GM21786 (cell line): ENCODE results near the gene LRRTM4.

ENCODE experiments used
- ATAC-seq: cut with Tn5 transposase; IDR thresholded peaks from one replicate; pipeline ENCODE4 v1.9.1; 2021; ENCODE audit not compliant: unreplicated experiment

LRRTM4 gene

DNA sequence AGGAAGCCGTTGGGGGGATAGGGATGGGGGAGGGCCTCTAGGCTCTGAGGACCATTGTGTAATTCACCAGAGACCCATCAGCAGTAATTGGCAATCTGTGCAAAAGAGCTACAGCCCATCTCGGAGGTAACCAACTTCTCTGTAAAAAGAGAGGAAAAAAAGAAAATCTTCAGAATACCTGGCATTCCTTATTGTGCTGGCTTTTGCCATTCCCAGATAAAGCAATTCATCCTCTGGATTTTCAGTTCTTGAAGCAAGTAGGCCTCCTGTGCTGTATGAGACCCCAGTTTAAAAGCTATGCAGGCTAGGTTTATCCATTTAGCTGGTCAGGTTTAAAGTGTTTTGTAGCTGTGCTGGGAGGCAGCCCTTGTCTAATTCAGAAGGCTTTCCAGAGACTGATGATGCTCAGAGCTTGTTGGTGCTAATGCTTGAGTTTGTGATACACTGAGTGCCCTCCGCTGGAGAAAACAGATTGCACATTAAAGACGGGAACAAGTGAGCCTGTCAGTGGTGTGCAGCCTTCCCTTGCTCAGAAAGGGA lies at the start of gene LRRTM4:
Gene LRRTM4, minus strand, starts transcription at position 446 of the 540 bp plus-strand sequence.
- no peak for ATAC-seq

DNA sequence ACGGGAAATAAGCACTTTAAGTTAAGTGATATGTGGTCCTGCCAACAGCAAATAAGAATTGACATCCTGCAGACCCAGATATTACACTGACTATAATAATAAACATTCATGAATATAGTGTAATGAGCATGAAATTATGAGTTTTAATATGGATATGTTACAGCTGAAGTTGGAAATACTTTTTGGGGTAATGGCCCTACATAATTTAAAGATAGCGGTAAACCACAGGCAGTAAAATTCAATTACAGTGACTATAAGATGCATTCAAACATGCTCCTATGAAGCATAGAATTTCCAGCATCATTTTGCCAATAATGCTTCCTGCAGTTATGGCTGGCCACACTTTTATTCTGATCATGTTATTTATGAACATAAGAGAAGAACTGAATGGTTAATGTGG lies 49.4 kb upstream of the LRRTM4 start:
- ATAC-seq = no peak

DNA sequence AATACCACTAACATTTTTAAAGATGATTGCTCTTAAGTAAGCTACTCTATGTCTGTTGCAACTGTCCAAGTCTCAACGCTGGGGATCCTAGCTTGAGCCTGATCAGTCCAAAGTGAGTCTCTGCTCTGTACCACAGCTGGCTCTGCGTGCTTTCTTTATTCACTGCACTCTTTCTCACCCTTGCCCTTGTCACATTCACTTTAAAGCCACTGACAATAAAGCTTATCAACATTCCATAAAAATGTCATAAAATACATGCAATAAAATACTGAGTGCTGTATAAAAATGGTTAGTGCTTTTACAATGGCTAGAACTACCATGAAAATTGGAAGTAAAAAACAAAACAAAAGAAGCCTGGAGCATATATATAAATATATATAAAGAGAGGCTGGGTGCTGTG lies 45.5 kb upstream of the LRRTM4 start:
- ATAC-seq = no peak

DNA sequence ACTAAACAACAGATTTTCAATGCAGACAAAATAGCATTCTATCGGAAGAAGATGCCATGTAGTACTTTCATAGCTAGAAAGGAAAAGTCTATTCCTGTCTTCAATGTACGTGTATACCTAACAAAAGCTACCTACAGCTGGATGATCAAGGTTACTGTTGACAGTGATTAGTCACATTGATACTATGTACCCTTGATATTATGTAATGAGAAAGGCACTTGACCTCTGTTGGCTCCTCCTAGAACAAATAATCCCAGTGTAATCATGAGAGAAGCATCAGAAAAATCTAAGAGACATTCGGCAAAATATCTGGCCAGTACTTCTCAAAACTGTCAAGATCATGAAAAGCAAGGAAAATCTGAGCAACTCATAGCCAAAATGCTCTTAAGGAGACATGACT lies 44.4 kb upstream of the LRRTM4 start:
- no peak for ATAC-seq

DNA sequence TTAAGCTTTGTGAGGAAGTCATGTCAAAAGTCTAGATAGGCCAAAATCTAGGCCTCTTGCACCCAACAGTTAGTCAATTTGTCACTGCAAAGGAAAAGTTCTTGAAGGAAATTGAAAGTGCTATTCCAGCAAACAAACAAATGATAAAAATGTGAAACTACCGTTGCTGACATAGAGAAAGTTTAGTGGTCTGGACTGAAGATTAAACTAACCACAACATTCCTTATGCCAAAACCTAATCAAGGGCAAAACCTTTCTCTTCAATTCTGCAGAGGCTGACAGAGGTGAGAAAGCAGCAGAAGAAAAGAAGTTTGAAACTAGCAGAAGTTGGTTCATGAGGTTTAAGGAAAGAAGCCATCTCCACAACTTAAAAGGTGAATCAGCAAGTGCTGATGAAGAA lies 44.0 kb upstream of the LRRTM4 start:
- no peak for ATAC-seq

DNA sequence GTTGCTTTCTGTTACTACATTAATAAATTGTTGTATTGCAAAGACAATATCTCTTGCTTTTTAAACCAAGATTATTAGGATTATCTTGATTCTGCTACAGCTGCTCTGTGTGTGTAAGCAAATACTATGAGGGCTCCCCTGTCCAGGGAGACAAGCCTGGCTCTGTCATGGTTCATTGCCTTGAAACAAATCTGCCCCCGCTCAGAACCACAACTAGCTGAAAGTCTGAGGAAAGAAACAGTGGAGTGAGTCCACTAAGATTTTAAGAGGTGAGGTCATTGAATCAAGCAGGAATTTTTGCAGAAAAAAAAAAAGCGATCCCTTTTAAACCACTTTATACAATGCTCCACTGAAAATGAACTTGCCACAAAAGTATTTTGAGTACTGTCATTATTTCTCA lies 30.8 kb upstream of the LRRTM4 start:
- ATAC-seq = no peak

DNA sequence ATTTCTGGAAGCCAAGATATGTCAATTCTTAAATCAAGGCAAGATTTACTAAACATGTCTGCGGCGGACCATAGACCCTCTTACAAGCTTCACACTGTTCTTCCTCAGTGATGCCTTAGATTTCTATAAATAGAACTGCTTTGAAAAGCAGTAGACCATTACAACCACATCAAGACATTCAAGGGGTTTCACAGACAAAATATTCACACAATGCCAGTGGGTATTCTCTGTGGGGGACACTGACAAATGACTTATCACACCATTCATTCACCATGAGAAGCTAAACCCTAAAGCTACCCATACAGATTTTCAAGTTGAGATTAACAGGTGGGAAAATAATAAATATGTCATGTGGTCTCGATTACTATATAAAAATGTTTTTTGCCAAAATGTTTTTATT lies 15.9 kb upstream of the LRRTM4 start:
- ATAC-seq = no peak

DNA sequence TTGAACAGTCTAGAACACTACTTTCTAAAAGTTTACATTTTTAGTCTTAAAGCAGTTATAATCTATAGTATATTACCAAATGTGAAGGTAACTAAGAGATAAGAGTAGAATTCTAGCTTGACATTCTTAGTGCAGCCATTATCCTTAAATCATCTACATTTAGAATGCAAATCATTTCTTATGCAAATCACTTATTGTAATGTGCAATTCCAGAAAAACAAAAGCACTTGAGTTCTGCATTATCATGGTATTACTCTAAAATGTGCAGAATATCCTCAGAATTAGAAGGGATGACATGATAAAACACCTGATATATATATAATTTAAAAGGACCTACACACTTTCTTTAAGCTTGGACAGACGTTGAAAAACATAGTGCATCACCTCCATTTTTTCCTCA lies 712 bp upstream of the LRRTM4 start:
- no peak for ATAC-seq

DNA sequence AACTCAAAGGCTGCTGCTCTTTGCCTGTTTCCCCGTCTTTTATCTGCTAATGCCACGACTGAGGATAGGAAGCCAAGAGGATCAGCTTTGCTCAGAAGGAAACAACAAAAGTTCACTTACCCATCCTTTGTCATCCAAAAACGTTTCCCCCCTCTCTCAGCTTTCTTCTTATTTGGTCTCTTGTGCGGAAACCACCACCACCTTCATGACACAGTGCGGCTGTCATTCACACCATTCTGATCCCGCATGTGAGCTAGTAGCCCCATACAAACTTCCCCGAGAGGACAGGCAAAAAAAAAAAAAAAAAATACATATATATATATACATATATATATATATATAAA lies 656 bp downstream of the LRRTM4 start:
- ATAC-seq = no peak

DNA sequence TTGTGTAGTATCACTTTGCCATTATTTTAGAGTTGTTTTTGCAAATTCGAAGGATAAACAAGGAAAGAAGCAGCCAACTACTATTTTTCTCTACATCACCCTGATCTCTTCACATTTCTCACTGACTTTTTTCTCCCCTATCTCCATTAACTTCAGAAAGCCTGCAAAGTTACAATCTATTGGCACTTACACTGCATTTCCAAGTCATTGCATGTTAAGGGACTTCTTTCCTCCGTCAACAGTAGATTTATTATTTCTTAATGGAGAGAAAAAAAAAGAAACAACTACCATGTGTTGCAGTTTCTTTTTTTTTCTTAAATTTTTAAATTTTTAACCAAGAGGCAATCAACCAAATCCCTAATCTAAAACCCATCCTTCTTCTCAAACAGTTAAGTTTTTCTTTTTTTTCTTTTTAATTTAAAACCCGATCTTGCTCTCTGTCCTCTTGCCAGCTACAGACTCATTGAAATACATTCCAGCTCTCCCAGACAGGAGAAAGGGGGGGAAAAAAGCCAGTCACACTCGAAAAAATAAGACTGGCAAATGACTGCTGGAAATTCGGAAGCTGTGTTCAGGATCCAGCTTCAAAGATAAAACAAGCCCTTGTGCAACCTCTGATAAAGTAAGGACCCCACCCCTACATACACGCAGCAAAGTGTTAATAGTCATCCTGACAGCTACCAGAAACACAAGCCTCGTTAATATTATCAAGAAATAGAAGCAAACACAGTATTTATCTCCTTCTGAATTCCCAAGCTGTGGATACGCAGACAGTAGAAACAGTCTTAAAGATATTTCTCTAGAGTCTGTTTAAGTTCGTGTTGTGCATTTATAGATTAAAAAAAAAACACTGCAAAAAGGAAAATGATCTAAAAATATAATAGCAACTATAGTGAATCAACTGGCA lies 1.3 kb downstream of the LRRTM4 start:
- no peak for ATAC-seq

DNA sequence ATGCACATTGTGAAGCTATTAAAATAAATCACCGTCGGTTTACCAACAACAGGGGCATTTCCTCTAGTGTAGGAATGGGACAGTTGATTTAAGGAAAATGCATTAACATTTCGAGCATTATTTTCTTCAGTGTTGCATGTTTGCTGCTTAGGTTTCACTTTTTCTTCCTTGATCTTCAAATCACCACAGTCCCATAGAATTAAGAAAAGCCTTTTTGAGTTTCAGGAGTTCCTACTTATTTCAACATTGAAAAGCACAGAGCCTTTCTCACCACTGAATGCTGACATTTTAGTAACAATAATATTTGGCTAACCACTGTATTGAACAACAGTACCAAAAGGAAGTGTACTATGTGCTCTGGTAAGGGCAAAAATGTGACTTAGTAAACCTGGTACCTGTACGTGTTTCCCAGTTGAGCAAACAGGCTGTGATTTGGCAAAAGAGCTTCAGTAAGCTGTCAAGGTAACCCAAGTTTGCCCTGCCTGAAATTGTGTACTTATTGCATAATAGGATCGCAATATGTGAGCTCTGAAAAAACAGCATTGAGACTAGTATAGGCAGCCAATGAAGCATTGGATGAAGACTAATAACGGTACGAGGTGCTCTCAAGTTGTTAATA lies 2.2 kb downstream of the LRRTM4 start:
- ATAC-seq = no peak

DNA sequence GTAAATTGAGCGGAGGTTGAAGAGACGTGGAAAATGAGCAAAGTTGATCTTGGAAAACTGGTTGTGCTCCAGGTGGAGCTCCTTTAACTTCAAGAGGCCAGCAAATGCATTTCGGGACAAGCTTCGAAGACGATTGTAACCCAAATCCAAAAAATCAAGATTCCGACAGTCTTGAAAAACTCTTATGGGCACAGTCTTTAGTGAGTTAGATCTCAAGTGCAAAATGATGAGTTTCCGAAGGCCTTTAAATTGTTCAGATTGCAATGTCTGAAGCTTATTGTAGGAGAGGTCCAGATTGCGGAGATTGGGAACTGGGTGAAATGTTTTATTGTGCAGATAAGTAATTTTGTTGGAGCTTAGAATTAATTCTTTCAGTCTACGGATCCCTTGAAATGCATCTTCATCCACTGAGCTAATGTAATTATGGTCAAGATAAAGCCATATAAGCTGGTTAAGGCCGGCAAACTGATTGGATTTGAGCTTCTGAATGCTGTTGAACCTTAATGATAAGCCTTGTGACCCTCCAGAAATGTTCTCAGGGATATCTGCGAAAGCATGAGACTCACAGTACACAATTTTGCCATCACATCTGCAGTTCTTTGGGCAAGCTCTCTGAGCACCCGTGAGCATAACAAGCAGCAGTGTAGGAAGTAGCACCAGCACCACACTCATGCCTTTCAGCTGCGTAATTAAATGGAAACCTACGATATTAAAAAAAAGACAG lies 2.9 kb downstream of the LRRTM4 start:
- no peak for ATAC-seq

DNA sequence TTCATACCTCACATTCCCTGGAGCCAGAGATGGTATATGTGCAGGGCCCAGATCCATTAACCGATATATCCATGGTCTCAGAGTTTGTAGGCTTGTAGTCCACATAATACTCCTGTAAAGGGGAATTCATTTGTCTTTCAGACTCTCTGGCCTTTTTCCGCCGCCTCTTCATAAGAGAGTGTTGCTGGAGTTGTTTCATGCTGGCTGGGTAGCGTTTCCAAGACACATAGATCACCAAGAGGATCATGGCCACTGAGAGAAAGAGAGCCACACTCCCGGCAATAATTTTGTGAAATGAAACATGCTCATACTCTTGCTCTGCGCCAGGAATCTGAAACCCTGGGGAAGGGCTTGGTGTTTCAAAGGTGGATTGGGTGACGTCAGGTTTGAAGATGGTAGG lies 3.9 kb downstream of the LRRTM4 start:
- no peak for ATAC-seq

DNA sequence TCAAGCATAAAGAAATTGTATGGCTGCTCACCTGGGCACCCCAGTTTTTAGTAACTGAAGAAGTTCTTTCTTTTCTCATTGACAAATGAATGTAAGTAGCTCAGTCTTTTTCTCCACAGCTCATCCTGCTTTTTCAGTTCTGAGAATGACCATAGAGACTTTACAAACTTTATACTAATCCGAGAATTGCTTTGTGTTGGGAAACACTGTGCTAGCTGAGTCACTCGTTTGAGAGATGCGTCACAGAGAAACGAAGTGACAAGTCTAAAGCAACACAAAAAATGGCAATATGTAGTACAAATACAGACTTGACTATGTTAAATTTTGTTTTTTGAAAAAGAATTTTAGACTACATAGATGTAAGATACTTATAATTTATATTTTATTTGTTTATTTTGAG lies 9.0 kb downstream of the LRRTM4 start:
- ATAC-seq = no peak

DNA sequence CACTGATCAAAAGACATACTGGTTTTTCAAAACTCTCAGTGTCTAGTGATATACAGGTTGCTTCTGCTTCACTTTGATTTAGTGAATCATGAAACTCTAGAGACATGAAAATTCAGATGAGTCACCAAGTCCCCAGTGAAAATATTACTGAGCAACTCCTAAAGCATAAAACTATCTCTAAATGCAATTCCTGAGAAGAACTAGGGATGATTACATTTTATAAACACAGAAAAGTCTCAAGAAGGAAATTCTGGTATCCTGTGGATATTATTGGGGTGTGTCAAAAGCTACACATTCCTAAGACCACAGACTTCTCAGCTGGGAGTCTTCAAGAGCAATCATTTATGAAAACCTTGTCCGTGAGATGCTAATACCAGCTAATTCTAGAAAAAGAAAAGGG lies 9.7 kb downstream of the LRRTM4 start:
- ATAC-seq = no peak

DNA sequence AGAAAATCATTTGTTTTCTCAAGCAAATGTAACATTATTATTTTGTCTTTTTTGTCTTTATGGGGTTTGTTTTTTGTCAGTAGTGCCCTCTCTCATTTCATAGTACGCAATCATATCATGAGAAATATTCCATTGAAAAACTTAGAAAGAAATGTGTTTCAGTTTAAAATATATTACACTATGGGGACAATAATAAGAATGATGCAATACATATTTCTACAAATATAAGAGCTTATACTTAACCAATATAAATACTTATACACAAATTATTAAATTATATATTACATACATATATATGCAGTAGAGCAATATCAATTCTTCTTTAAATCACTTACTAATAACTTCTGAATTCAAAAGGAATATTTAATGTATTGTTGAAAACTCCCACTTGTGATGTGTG lies 13.7 kb downstream of the LRRTM4 start:
- no peak for ATAC-seq

DNA sequence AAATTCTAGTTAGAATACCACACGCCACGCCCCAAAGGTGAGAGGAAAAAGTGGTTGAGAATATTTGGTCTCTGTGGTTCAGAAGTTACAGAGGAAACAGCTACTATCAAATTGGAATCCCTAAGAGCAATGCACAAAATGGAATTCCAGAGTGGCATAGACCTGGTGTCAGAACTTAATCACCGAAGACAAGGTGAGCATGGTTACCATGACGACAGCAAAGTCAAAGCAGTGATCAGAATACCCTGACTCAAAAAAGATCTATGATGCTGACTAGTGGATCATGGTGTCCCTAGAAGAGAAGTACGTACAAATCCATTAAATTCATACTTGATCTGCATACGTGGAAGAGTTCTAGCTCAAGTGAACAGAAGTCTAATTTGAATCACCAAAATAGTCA lies 14.5 kb downstream of the LRRTM4 start:
- no peak for ATAC-seq

DNA sequence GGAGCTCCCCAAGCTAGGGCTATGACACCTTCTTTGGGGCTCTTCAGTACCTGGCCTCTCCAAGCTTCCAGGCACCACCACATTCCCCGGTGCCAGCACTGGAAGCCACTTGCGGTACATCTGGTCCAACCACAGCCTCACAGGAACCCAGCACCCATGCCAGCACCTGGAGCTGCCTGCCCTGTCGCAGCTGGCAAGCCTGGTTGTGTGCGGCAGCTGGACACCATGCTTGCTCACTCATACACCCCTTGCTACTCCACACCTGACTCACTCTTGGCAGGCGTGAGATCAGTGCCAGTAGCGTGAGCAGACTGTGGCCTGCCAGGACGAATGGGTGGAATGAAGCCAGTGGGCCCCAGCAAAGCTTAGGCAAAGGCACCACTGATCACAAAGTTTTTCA lies 34.0 kb downstream of the LRRTM4 start:
- no peak for ATAC-seq

DNA sequence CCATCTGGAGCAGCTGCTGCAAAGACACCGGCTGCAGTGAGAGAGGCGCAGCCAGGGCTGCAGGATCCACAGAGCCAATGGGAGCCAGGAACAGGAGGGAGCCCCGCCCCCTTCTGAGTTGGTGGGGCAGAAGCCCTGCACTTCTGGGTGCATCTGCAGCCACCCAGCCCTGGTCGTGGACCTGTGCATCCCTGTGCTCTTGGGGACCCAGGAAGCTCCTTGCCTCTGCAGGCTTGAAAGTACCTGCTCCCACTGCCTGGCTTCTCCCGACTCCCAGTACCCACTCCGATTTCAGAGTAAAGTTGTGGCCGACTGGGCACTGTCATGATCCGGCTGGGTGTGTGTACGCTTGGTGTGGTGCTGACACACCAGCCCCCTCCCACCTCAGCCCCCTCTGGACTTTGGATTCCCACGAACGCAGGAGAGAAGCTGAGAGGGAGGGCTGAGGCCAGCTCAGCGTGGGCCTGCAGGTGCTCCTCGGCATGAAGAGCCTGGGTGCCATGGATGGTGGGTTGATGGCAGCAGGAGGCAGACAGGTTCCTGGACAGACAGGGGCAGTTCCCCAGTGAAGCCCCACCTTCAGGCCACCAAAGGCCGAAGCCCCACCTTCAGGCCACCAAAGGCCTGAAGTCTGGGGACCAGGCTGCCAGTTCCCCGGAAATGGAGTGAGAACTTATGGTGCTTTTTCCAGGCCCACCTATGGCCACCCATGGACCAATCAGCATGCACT lies 34.9 kb downstream of the LRRTM4 start:
- no peak for ATAC-seq

DNA sequence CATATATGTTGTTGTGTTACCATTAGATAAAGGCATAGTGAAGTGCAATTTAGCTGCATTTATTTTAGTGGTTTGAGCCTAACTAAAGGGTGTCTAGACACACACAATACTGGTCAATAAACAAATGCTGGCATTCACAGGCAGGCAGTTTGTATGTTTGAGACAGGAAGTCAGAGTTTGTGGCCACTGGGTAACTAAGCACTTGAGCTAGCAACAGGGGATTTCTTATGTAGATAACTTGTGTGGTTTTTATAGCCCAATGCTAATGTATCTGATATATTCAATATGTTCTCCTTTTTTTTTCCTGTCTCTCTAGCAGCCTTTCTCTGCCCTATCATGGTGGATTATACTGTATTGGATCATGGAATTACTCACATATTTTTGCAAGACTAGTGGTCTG lies 38.1 kb downstream of the LRRTM4 start:
- ATAC-seq = no peak

DNA sequence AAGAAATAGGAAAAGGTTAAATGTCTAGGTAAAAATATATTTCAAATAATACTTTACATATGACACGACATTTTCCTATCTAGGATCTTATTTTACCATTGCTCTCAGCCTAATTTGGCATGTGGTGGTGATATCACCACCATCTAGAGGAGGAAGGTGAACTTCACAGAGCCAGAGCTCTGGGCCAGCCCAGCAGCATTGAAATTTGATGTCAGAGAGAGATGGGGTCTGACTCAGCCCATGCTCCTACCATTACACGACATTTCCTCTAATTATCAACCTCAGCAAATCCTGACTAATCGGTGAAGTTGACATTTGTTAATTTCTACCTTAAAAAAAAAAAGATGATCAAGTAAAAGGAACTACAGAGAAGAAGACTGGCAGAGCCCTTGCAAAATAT lies 42.3 kb downstream of the LRRTM4 start:
- no peak for ATAC-seq
